HL-60 (cell line): ENCODE results near the gene CBX6.

ENCODE experiments used
- POLR2AphosphoS5 ChIP-seq: IDR thresholded peaks from 2 replicates; pipeline ENCODE4 v1.6.1; 2012; ENCODE audit warnings: low read depth
- TF ChIP-seq, protein P1 (sequence below): IDR thresholded peaks from one replicate; pipeline ENCODE4 v1.5.1; 2011; ENCODE audit warnings: low read length, control low read depth, inconsistent platforms; ENCODE audit not compliant: insufficient read depth

DNA sequence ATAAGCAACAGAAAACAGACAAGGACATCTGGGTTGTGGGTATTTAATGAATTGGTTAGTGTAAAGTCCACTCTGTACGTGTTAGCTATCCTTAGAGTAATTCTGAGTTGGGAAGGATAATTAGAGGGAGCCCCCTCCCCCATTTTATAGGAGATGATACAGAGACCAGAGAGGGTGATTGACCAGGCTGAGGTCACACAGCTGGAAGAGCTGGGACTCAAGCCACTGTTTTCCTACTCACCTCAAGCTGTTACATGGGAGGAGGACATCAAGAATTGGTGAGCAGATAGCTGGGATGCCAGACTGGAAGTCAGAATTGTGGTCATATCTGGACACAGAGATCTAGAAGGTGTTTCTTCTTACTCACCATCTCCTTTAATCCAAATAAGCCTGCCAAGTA, 19.5 kb downstream of the CBX6 start:
- no peak for TF ChIP-seq POLR2AphosphoS5
- TF ChIP-seq, protein P1, sequence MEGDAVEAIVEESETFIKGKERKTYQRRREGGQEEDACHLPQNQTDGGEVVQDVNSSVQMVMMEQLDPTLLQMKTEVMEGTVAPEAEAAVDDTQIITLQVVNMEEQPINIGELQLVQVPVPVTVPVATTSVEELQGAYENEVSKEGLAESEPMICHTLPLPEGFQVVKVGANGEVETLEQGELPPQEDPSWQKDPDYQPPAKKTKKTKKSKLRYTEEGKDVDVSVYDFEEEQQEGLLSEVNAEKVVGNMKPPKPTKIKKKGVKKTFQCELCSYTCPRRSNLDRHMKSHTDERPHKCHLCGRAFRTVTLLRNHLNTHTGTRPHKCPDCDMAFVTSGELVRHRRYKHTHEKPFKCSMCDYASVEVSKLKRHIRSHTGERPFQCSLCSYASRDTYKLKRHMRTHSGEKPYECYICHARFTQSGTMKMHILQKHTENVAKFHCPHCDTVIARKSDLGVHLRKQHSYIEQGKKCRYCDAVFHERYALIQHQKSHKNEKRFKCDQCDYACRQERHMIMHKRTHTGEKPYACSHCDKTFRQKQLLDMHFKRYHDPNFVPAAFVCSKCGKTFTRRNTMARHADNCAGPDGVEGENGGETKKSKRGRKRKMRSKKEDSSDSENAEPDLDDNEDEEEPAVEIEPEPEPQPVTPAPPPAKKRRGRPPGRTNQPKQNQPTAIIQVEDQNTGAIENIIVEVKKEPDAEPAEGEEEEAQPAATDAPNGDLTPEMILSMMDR, result no peak
